ENCODE measurements around the gene SLC31A2.

DNA sequence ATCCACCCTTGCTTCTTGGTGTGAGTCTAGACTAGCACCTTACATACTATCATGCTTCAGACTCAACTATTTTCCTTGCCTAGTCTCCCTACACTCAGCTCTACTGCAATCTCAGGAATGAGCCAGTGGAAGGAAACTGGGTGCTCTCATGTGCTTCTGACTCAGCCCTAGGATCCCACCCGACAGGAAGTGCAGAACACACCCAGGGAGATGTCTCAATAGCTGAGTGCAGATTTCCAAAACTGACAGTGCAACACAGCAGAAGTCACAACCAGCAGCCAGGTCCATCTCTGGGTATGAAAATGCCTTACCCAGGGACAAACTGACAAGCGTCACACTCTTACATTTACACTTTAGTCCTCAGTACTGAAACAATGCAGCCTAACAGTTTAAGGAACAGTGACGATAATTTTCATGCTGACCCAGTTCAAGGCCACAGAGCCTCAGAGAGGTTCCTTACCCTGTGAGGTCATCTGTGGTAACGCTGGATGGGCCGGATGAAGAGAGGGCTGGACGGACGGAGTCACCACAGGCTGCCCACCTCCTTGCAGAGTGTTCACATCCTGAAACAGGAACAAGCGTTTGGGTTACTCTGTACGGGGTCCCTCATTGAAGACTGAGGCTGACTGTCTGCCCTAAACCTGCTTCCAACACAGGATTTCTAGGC lies 37.3 kb downstream of the SLC31A2 start:
- TF ChIP-seq, protein P1, sequence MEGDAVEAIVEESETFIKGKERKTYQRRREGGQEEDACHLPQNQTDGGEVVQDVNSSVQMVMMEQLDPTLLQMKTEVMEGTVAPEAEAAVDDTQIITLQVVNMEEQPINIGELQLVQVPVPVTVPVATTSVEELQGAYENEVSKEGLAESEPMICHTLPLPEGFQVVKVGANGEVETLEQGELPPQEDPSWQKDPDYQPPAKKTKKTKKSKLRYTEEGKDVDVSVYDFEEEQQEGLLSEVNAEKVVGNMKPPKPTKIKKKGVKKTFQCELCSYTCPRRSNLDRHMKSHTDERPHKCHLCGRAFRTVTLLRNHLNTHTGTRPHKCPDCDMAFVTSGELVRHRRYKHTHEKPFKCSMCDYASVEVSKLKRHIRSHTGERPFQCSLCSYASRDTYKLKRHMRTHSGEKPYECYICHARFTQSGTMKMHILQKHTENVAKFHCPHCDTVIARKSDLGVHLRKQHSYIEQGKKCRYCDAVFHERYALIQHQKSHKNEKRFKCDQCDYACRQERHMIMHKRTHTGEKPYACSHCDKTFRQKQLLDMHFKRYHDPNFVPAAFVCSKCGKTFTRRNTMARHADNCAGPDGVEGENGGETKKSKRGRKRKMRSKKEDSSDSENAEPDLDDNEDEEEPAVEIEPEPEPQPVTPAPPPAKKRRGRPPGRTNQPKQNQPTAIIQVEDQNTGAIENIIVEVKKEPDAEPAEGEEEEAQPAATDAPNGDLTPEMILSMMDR (IDR thresholded peaks at IDR 0.05): no peak
- no peak for TF ChIP-seq ZFX (IDR thresholded peaks at IDR 0.05; ENCODE audit: borderline replicate concordance)

Data from 22Rv1 (cell line).